Measurements from ENCODE around the gene TM4SF5. TPM values are rescaled to one million over a fixed set of nuclear protein-coding genes. Genes with fewer than 3 reads are reported as not detected.

The TM4SF5 gene
- total and polyA plus RNA-seq, 2 of the 8 experiments (the other 6 are each of a cell fraction or from before 2014, with no cell fraction given) = not detected

DNA sequence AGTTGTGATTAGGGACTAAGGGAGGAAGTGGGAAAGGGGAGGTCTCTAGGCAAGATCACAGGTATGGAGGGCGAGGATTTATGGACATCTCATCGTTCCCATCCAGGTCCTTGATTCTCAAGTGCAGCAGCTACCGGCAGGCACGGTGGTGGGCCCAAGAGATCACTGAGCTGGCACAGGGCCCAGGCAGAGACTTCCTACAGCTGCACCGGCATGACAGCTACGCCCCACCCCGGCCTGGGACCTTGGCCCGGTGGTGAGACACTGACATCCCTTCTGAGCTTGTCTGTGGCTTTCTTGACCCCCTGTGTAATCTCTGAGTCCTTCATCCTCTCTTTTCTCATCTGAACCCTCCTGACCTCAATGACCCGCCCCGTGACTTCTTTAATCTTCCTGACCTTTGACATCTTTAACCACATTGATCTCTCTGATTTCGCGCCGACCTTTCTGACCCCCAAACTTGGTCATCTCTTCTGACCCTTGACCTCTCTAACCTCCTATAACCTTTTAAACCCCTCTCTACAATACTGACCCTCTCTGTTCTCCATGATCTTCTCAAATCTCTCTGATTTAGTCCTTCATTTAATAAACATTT lies 39.1 kb downstream of the TM4SF5 start:
- H3K79me2 ChIP-seq (ENCODE audit: control insufficient read depth in 1 of 2, insufficient read depth in 2 of 2, low read length in 2 of 2) = 0 out of 4 replicates have a peak, but pooled peaks cover 0 to 3% of the 10 kb centered on the region in 2 experiments
- TF ChIP-seq EGR1 (IDR thresholded peaks at IDR 0.05; ENCODE audit: borderline replicate concordance, low read depth, low read length) (no peak), FOSL1 (IDR thresholded peaks at IDR 0.05; ENCODE audit: insufficient read depth, low read depth, low read length) (no peak), CEBPB (IDR thresholded peaks at IDR 0.05; ENCODE audit: low read depth, low read length) (no peak), CTBP2 (IDR thresholded peaks at IDR 0.05; ENCODE audit: borderline replicate concordance, insufficient read depth, insufficient read length, low read length) (no peak), RNF2 (IDR thresholded peaks at IDR 0.05; ENCODE audit: borderline replicate concordance, low read depth, low read length, missing control alignments, poor library complexity, severe bottlenecking) (no peak), CBX5 (IDR thresholded peaks at IDR 0.05; ENCODE audit: low read depth, low read length) (no peak), CREB1 (IDR thresholded peaks at IDR 0.05) (no peak), HDAC6 (IDR thresholded peaks at IDR 0.05; ENCODE audit: low read depth, low read length) (no peak), CBX8 (IDR thresholded peaks at IDR 0.05; ENCODE audit: borderline replicate concordance, low read depth, low read length) (no peak), GABPA (IDR thresholded peaks at IDR 0.05; ENCODE audit: borderline replicate concordance, insufficient read depth, low read length) (no peak)
- TF ChIP-seq, protein P1, sequence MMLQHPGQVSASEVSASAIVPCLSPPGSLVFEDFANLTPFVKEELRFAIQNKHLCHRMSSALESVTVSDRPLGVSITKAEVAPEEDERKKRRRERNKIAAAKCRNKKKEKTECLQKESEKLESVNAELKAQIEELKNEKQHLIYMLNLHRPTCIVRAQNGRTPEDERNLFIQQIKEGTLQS (IDR thresholded peaks at IDR 0.05; ENCODE audit: insufficient read depth, low read depth, low read length) = no peak
- H3K9ac ChIP-seq (replicated peaks in 1 of 4; ENCODE audit: extremely low read depth in 1 of 4, low read depth in 3 of 4, low read length in 3 of 4) = no peak overlapping the region
- peaks cover 6% of the 10 kb centered on the region; the same call in 1 of the 2 replicates for H3K23me2 ChIP-seq (ENCODE audit: low read depth, low read length)
- H2BK12ac ChIP-seq (ENCODE audit: low read depth, low read length) = no peak overlapping the region
- H3K27ac ChIP-seq (ENCODE audit: low read depth, low read length) = no peak overlapping the region
- H3K36me3 ChIP-seq (ENCODE audit: control insufficient read depth in 2 of 4, insufficient read depth in 4 of 4, low read length in 3 of 4) = peaks cover 0 to 22% (median 6%) of the 10 kb centered on the region in 4 experiments; a peak in 5 of 8 replicates
- no peak overlapping the region for H2AK5ac ChIP-seq (ENCODE audit: low read depth, low read length)
- peaks cover 0 to 3% of the 10 kb centered on the region in 2 experiments for H4K20me1 ChIP-seq (replicated peaks in 1 of 2; ENCODE audit: control insufficient read depth in 1 of 2, insufficient read depth in 2 of 2, low read length in 2 of 2)
- no peak overlapping the region for H3K14ac ChIP-seq (ENCODE audit: insufficient read length)
- FAIRE-seq = no peak
- H2BK120ac ChIP-seq (replicated peaks; ENCODE audit: low read depth, low read length) = no peak overlapping the region
- no peak overlapping the region for H3K23ac ChIP-seq (ENCODE audit: insufficient read length)
- no peaks in the 10 kb centered on the region for H3K79me1 ChIP-seq (ENCODE audit: low read depth, low read length)
- H3K4ac ChIP-seq (replicated peaks; ENCODE audit: insufficient read length, low read depth, low read length) = no peak overlapping the region
- H2AFZ ChIP-seq (ENCODE audit: low read length) = no peak overlapping the region
- no peak overlapping the region for H4K8ac ChIP-seq (ENCODE audit: extremely low read depth, insufficient read depth, low read length)
- H3K4me1 ChIP-seq (replicated peaks in 1 of 4; ENCODE audit: control insufficient read depth in 3 of 4, insufficient read depth in 4 of 4, low read length in 3 of 4) = peaks cover 0 to 5% (median 4%) of the 10 kb centered on the region in 4 experiments; a peak in 3 of 7 replicates
- no peak overlapping the region for H4K91ac ChIP-seq (replicated peaks; ENCODE audit: insufficient read length, low read length)
- no peak overlapping the region for H2BK5ac ChIP-seq (ENCODE audit: low read depth, low read length)
- no peak overlapping the region for H3K18ac ChIP-seq (ENCODE audit: extremely low read depth, low read length)
- H3K27me3 ChIP-seq (replicated peaks in 1 of 4; ENCODE audit: control insufficient read depth in 3 of 4, extremely low read depth in 1 of 4, insufficient read depth in 3 of 4, low read length in 3 of 4) = no peaks in the 10 kb centered on the region; a peak in 1 of 7 replicates
- no peak overlapping the region for H2BK20ac ChIP-seq (ENCODE audit: low read length)
- no peak overlapping the region for H3K4me2 ChIP-seq (ENCODE audit: insufficient read depth in 1 of 2, low read depth in 2 of 2, low read length in 2 of 2)
- H3K9me3 ChIP-seq (ENCODE audit: insufficient read depth in 2 of 2, low read depth in 1 of 2, low read length in 1 of 2) = no peaks in the 10 kb centered on the region; a peak in 1 of 4 replicates
- no peak overlapping the region for H3K56ac ChIP-seq (replicated peaks; ENCODE audit: insufficient read length, low read depth, low read length)
- ChIA-PET CTCF (ENCODE audit: partially characterized antibody) (interaction anchor here (0.9 kb wide), 1 partner anchor 24 kb away, joined by 3 read pairs; no protein-coding TSS in a partner anchor), POLR2A (ENCODE audit: partially characterized antibody) (interaction anchor here (1.0 to 1.4 kb wide), 3 partner anchors 13 to 47 kb away, joined by 3 to 5 read pairs (median 4); no protein-coding TSS in a partner anchor)
- 92% methylated on average over 13 of the region's 13 CpGs; no CpG with 5 or more reads in 1 of the 2 experiments for WGBS, 2 experiments (ENCODE audit: extremely low coverage in 1 of 2, insufficient coverage in 1 of 2, insufficient read length in 1 of 2, insufficient replicate concordance in 2 of 2, low coverage in 1 of 2, low lambda C conversion rate in 2 of 2, missing lambda C conversion rate in 1 of 2)
- DNase-seq (ENCODE audit: low read depth in 1 of 2, low spot score in 2 of 2) = no peak
- H3K4me3 ChIP-seq (ENCODE audit: extremely low read depth in 1 of 4, insufficient read depth in 2 of 4, low read depth in 3 of 4, low read length in 4 of 4) = no peak overlapping the region
- H2BK15ac ChIP-seq (ENCODE audit: low read length) = no peak overlapping the region
- H4K5ac ChIP-seq (ENCODE audit: insufficient read length, low read depth, low read length) = no peak overlapping the region
